NT2/D1 (cell line): ENCODE results near the gene MIF4GD.

Experiments
- SUZ12 ChIP-seq: IDR thresholded peaks from 2 replicates; pipeline ENCODE4 v1.6.1; 2011; ENCODE audit not compliant: insufficient read length, insufficient read depth; ENCODE audit errors: extremely low read depth
- ZNF274 ChIP-seq: IDR thresholded peaks from 2 replicates; pipeline ENCODE4 v1.6.1; 2011; ENCODE audit warnings: mild to moderate bottlenecking, low read depth, low read length

DNA sequence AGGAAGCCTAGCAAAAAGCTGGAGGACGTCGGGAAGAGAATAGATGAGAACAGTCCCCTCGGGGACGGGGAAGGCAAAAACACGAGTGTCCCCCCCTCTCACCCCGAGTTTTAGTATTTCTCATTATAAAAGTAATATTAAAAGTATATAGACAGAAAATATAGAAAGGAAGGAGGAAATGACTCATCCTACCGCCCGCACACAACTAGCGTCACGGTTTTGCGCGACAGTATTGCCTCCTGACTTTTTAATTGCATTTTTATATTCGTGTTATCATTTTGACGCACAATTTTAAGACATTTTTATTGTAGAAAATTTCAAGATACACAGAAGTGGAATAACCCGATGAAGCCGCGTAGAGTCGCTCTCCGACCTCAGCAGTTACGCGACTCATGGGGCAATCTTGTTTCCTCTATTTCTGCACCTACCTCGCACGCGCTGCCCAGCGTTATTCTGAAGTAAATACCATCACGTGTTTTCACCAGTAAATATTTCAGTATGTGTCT lies 18.9 kb upstream of the MIF4GD start:
- no peak for TF ChIP-seq ZNF274
- no peak for TF ChIP-seq SUZ12
